GM12878 (cell line): ENCODE measurements around the gene MDFI.

ENCODE experiments used
- RELA ChIP-seq: fragments of 450-650 bp; IDR thresholded peaks from 2 replicates; pipeline ENCODE4 v1.8.0; 2014; ENCODE audit warnings: borderline replicate concordance; ENCODE audit not compliant: partially characterized antibody
- RFX5 ChIP-seq: IDR thresholded peaks from 2 replicates; pipeline ENCODE4 v1.6.1; 2011; ENCODE audit warnings: low read depth, low read length, improper control_type of control experiment
- TF ChIP-seq, protein P1 (sequence below): IDR thresholded peaks from 2 replicates; pipeline ENCODE4 v1.6.1; 2011; ENCODE audit warnings: low read depth, low read length, improper control_type of control experiment, borderline replicate concordance
- TF ChIP-seq, protein P2 (sequence below), 3 experiments: IDR thresholded peaks in 2 of 3; conservative IDR thresholded peaks in 1 of 3; 2 replicates each; pipeline ENCODE4 v1.5.1; 2011; ENCODE audit warnings: low read depth in 3 of 3, low read length in 3 of 3, mild to moderate bottlenecking in 3 of 3, control low read depth in 2 of 3, moderate library complexity in 2 of 3, inconsistent platforms in 1 of 3, mixed read lengths in 1 of 3; ENCODE audit not compliant: control insufficient read depth in 2 of 3, insufficient read depth in 1 of 3; ENCODE audit errors: extremely low read depth in 1 of 3
- TF ChIP-seq, protein P3 (sequence below): fragments of 450-650 bp; IDR thresholded peaks from 2 replicates; pipeline ENCODE4 v1.6.1; 2017; ENCODE audit warnings: mild to moderate bottlenecking, moderate library complexity

DNA sequence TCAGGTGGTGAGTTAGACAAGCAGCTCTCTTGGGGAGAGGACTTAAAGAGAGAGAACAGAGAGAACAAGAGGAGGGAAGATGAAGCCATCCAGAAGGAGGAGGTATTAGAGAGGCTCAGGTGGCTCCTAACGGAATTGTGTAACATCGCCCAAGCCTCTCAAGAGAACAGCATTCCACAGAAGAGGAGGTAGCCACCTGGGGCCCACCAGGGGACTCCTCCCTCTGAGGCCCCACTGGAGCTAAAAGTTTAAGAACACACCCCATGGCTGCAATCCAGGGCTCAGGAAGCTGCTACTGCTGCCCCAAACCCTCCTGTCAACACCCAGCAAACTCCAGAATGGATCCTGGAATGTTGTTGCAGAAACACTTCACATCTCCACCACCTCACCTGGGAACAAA is 23.6 kb upstream of the MDFI start:
- TF ChIP-seq RELA (no peak), RFX5 (no peak)
- TF ChIP-seq, protein P1, sequence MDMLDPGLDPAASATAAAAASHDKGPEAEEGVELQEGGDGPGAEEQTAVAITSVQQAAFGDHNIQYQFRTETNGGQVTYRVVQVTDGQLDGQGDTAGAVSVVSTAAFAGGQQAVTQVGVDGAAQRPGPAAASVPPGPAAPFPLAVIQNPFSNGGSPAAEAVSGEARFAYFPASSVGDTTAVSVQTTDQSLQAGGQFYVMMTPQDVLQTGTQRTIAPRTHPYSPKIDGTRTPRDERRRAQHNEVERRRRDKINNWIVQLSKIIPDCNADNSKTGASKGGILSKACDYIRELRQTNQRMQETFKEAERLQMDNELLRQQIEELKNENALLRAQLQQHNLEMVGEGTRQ = no peak
- TF ChIP-seq, protein P2, sequence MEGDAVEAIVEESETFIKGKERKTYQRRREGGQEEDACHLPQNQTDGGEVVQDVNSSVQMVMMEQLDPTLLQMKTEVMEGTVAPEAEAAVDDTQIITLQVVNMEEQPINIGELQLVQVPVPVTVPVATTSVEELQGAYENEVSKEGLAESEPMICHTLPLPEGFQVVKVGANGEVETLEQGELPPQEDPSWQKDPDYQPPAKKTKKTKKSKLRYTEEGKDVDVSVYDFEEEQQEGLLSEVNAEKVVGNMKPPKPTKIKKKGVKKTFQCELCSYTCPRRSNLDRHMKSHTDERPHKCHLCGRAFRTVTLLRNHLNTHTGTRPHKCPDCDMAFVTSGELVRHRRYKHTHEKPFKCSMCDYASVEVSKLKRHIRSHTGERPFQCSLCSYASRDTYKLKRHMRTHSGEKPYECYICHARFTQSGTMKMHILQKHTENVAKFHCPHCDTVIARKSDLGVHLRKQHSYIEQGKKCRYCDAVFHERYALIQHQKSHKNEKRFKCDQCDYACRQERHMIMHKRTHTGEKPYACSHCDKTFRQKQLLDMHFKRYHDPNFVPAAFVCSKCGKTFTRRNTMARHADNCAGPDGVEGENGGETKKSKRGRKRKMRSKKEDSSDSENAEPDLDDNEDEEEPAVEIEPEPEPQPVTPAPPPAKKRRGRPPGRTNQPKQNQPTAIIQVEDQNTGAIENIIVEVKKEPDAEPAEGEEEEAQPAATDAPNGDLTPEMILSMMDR (IDR thresholded peaks at IDR 0.05 in 2 of 3, conservative IDR thresholded peaks at IDR 0.05 in 1 of 3; ENCODE audit: control insufficient read depth in 2 of 3, extremely low read depth in 1 of 3, insufficient read depth in 1 of 3, low read depth in 3 of 3, low read length in 3 of 3) = no peak
- TF ChIP-seq, protein P3, sequence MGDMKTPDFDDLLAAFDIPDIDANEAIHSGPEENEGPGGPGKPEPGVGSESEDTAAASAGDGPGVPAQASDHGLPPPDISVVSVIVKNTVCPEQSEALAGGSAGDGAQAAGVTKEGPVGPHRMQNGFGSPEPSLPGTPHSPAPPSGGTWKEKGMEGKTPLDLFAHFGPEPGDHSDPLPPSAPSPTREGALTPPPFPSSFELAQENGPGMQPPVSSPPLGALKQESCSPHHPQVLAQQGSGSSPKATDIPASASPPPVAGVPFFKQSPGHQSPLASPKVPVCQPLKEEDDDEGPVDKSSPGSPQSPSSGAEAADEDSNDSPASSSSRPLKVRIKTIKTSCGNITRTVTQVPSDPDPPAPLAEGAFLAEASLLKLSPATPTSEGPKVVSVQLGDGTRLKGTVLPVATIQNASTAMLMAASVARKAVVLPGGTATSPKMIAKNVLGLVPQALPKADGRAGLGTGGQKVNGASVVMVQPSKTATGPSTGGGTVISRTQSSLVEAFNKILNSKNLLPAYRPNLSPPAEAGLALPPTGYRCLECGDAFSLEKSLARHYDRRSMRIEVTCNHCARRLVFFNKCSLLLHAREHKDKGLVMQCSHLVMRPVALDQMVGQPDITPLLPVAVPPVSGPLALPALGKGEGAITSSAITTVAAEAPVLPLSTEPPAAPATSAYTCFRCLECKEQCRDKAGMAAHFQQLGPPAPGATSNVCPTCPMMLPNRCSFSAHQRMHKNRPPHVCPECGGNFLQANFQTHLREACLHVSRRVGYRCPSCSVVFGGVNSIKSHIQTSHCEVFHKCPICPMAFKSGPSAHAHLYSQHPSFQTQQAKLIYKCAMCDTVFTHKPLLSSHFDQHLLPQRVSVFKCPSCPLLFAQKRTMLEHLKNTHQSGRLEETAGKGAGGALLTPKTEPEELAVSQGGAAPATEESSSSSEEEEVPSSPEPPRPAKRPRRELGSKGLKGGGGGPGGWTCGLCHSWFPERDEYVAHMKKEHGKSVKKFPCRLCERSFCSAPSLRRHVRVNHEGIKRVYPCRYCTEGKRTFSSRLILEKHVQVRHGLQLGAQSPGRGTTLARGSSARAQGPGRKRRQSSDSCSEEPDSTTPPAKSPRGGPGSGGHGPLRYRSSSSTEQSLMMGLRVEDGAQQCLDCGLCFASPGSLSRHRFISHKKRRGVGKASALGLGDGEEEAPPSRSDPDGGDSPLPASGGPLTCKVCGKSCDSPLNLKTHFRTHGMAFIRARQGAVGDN = no peak
